GM12873 (cell line): ENCODE data around the gene ZNF629.

Source experiments
- TF ChIP-seq, protein P1 (sequence below): IDR thresholded peaks from 2 replicates; pipeline ENCODE4 v1.5.1; 2012; ENCODE audit warnings: low read depth, mild to moderate bottlenecking, moderate library complexity, low read length, control low read depth; ENCODE audit not compliant: insufficient read depth; ENCODE audit errors: missing control alignments

ZNF629 gene

DNA sequence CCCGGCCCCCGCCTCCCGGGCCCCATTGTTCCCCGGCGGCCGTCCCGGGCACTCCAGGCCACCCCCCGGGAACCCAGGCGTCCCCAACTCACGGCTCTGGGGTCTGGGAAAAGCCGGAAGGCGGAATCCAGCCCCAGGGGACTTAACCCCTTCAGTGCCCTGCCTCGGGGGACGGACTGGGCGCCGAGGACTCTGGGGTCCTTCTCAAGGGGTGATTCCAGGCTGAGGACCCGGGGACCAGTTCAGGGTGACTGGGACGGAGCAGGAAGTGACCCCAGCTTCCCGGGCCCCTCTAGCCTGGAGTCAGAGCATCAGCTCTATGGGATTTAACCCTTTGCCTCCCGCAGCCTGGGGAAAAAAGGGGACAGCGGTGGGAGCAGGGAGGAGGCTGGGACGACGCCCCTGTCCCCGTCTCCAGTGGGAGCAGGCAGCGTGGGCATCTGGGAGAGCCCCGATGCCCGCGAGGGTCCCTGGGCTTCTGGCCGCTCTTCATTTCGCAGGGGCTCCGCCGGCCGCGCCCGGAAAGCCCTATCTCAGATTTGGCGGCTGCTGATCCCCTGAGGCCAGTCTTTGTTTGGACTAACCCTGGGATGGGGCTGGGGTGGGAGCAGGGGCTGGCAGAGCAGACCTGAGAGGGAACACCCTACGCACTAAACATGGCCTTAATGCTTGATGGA, at the start of gene ZNF629:
TSS of gene ZNF629 (minus strand) at position 270 of the 677 bp plus-strand sequence. CDS start 2,723 bp downstream, outside the sequence.
- TF ChIP-seq, protein P1, sequence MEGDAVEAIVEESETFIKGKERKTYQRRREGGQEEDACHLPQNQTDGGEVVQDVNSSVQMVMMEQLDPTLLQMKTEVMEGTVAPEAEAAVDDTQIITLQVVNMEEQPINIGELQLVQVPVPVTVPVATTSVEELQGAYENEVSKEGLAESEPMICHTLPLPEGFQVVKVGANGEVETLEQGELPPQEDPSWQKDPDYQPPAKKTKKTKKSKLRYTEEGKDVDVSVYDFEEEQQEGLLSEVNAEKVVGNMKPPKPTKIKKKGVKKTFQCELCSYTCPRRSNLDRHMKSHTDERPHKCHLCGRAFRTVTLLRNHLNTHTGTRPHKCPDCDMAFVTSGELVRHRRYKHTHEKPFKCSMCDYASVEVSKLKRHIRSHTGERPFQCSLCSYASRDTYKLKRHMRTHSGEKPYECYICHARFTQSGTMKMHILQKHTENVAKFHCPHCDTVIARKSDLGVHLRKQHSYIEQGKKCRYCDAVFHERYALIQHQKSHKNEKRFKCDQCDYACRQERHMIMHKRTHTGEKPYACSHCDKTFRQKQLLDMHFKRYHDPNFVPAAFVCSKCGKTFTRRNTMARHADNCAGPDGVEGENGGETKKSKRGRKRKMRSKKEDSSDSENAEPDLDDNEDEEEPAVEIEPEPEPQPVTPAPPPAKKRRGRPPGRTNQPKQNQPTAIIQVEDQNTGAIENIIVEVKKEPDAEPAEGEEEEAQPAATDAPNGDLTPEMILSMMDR: no peak

DNA sequence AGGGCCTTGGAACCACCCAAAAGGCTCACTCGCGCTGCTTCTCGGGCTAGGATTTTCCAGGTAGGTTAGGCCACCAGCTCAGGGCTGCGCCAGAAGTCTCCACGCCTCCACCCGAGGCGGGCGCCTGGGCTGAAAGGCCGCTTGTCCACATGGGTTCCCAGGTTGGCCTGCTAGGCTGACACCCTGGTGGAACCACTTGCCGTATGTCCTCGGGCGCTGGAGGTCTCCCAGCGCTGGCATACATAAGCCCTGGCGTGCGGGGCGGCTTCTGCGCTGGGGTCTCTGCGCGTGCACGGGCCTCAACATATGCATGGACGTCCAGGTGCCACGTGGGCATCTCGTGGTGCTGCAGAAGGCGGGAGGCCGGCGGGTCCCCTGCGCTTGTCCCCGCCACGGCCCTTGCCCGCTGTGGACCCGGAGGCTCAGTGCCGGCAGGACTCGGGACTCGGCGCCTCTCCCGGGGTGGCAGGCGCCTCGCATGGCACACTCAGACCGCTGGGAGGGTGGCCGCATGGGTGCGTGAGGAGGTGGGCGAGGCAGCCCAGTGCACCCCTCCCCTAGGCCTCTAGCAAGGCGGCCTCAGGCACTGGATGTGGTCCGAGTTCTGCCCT, 47.2 kb upstream of the ZNF629 start:
- TF ChIP-seq, protein P1: no peak

DNA sequence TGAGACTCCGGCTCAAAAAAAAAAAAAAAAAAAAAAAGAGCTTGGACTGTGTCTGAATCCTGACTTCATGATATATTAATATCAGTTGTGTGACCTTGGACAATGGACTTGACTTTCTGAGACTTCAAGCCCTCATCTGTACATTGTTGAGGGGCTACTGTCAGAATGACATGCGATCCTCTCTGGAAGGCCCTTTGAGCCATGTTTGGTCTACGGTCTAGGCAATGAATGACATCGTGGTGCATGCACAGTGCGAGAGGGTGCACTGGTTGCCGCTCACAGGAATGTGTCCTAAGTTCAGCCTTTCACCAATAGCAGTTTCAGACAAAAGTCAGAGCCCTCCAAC, 43.0 kb upstream of the ZNF629 start:
- TF ChIP-seq, protein P1: no peak

DNA sequence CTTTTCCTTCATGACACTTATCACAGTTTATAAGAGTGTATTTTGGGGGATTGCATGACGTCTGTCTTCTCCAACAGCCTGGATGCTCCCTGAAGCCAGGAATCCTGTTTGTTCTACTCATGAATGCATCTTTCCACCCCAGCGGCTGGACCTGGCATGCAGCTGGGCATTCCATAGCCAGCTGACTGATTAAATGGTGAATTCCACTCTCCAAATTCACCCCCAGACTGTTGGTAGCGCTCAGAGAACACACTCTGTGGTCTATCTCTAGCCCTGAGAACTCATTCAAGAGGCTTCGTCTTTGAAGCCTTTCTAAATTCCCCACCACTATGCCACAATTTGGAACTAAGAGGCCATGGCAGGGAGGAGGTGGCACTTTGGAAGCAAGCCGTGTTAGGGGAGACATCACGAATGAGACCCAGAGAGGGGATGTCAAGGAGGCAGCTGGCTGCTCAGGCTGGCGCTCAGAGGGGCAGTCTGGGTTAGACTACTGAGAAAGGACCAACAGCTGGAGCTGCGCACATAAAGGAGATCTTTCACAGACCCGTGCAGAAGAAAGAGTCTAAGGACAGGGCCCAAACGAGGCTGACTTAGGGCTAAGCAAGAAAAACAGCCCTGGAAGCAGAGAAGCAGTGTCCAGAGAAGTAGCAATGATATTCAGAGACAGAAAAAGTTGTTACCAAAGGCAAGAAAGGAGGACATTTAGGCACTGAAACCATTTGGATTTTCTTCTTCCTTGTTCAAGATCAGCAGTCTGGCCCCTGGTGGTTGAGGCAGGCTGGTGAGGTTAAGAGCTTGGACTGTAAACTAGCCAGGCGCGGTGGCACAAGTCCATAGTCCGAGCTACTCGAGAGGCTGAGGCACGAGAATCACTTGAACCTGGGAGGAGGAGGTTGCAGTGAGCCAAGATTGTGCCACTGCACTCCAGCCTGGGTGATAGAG, 42.4 kb upstream of the ZNF629 start:
- TF ChIP-seq, protein P1: no peak

DNA sequence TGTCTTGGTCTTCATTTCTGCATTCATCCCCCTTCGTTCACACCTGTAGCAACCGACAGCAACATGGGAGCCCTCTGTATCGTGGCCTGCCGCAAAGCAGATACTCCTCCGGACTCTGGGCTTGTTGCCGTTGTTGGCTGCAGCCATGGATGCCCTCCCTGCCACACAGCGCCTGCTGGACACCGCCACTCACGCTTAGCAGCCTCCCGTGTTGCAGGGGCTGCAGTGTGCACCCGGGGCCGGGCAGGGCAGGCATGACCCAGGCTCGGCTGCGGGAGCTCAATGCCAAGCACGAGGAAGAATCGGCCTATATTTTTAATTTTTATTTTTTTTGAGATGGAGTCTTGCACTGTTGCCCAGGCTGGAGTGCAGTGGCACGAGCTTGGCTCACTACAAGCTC, 34.9 kb upstream of the ZNF629 start:
- TF ChIP-seq, protein P1: no peak

DNA sequence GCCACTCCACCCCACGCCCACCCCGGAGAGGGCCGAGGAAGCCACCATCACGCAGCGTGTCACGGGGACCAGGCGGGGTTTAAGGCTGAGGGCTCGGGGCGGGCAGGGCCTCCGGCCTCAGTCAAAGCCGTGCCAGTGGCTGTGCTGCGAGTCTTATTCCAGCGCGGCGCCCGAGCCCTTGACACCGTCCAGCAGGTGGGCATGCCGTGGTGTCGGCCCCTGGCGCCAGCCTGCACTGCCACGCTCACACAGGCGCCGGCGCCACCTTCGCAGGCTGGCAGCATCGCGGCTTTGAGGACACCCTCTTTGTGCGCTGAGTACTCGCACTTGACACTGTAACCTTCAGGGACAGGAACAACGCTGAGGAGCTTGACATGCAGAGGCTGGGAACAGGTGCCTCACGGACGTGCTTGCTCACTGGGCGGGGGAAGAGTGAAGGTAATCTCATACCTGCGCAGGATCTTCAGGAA, 34.0 kb upstream of the ZNF629 start:
- TF ChIP-seq, protein P1: no peak

DNA sequence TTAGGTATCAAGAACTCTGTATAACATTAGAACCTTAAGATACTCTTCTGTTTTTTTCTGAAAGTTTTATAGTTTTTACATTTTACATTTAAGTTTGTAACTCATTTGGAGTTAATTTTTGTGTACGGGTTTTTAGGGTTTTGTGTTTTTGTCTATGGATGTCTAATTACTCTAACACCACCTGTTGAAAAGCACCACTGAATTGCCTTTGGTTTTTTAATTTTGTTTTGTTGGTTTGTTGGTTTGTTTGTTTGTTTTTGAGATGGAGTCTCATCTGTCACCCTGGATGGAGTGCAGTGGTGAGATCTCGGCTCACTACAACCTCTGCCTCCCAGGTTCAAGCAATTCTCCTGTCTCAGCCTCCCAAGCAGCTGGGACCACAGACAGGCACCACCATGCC, 29.8 kb upstream of the ZNF629 start:
- TF ChIP-seq, protein P1: no peak
